HEK293T (cell line): ENCODE data around the gene BRAP.

Experiments used
- ARNT ChIP-seq: fragments of 450-650 bp; IDR thresholded peaks from 2 replicates; pipeline ENCODE4 v1.6.1; 2017; ENCODE audit warnings: mild to moderate bottlenecking
- BHLHE40 ChIP-seq: fragments of 450-650 bp; IDR thresholded peaks from 2 replicates; pipeline ENCODE4 v1.6.1; 2016; ENCODE audit warnings: mild to moderate bottlenecking, moderate library complexity, borderline replicate concordance
- ELF4 ChIP-seq: fragments of 450-650 bp; IDR thresholded peaks from 2 replicates; pipeline ENCODE4 v1.6.1; 2017; ENCODE audit warnings: antibody characterized with exemption
- FOXK2 ChIP-seq: fragments of 450-650 bp; IDR thresholded peaks from 2 replicates; pipeline ENCODE4 v1.6.1; 2016; ENCODE audit warnings: mild to moderate bottlenecking
- FOXM1 ChIP-seq: fragments of 450-650 bp; IDR thresholded peaks from 2 replicates; pipeline ENCODE4 v1.6.1; 2017; ENCODE audit warnings: mild to moderate bottlenecking, borderline replicate concordance
- HDGF ChIP-seq: fragments of 450-650 bp; IDR thresholded peaks from 2 replicates; pipeline ENCODE4 v1.6.1; 2017; ENCODE audit warnings: antibody characterized with exemption, borderline replicate concordance
- LEF1 ChIP-seq: fragments of 450-650 bp; IDR thresholded peaks from 2 replicates; pipeline ENCODE4 v1.6.1; 2017; ENCODE audit warnings: mild to moderate bottlenecking, borderline replicate concordance
- NFRKB ChIP-seq: fragments of 450-650 bp; IDR thresholded peaks from 2 replicates; pipeline ENCODE4 v1.6.1; 2016; ENCODE audit warnings: mild to moderate bottlenecking, moderate library complexity
- SP1 ChIP-seq: fragments of 450-650 bp; IDR thresholded peaks from 2 replicates; pipeline ENCODE4 v1.6.1; 2017
- SUZ12 ChIP-seq: fragments of 450-650 bp; IDR thresholded peaks from 2 replicates; pipeline ENCODE4 v1.6.1; 2016; ENCODE audit warnings: mild to moderate bottlenecking
- TARDBP ChIP-seq: fragments of 450-650 bp; IDR thresholded peaks from 2 replicates; pipeline ENCODE4 v1.6.1; 2016
- TF ChIP-seq, protein P1 (sequence below): fragments of 450-650 bp; IDR thresholded peaks from 2 replicates; pipeline ENCODE4 v1.6.1; 2016

DNA sequence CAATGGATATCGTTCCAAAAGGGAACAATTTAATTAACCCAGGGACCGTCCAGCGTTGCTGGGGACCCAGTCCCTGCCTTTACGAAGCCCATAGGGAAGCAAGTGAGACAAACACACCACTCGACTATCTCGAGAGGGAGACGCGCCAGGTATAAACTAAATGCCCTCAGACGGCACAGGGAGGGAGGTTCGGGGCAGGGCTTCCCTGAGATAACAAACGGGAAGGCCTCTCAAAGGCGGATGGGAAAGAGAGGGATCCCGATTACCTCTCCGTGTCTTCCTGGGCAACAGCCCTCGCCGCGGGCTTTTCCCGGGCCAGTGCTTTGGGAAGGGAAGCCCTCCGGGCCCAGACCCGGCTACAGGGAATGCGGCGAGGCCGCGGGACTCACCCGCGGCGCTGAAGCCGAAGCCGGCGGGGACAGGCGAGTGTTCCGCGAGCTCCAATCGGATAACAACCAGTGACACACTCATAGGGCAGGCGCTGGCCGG lies 390 bp downstream of the BRAP start:
- TF ChIP-seq NFRKB (no peak), HDGF (no peak), FOXM1 (no peak), SP1 (no peak), ARNT (no peak), TARDBP (no peak), ELF4 (no peak), BHLHE40 (no peak), SUZ12 (no peak), LEF1 (no peak), FOXK2 (no peak)
- TF ChIP-seq, protein P1, sequence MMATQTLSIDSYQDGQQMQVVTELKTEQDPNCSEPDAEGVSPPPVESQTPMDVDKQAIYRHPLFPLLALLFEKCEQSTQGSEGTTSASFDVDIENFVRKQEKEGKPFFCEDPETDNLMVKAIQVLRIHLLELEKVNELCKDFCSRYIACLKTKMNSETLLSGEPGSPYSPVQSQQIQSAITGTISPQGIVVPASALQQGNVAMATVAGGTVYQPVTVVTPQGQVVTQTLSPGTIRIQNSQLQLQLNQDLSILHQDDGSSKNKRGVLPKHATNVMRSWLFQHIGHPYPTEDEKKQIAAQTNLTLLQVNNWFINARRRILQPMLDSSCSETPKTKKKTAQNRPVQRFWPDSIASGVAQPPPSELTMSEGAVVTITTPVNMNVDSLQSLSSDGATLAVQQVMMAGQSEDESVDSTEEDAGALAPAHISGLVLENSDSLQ = no peak
